Measurements from ENCODE around the gene LUZP2.
A peak's percentile ranks its signal among the peaks of the same experiment; 100 is the strongest.

The LUZP2 gene

DNA sequence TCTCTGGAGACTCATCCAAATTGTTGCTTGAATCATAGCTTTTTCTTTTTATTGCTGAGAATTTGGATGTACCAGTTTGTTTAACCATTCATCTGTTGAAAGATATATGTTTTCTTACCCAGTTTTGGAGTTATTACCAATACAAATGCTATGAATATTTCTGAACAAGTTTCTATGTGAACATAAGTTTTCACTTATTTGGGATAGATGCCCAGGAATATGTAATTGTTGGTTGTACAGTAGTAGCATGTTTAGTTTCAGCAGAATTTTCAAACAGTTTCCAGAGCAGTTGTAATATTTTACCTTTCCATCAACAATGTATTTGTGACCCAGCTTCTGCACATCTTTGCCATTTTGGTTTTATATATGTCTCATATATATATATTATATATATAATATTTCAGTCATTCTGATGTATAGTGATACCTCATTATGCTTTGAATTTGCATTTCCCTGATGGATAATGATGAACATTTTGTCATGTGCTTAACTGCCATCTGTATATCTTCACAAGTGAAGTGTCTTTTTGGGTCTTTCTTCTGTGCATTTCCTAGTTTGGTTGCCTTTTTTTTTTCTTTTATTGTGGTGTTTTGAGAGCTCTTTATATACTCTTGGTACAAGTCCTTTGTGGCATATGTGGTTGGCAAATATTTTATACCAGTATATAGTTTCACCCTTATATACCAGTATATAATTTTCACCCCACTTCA lies 118.8 kb downstream of the LUZP2 start:
- Histone ChIP-seq H3K36me3 (ENCODE audit: control insufficient read depth in 4 of 4, insufficient read depth in 4 of 4, low read length in 3 of 4) (no peaks in the 10 kb centered on the region), H3K4me1 (ENCODE audit: control extremely low read depth in 1 of 4, control insufficient read depth in 4 of 4, insufficient read depth in 4 of 4, low read length in 3 of 4) (no peaks in the 10 kb centered on the region), H3K27me3 (replicated peaks in 2 of 5; ENCODE audit: control insufficient read depth in 4 of 5, insufficient read depth in 5 of 5, low read length in 4 of 5) (no peaks in the 10 kb centered on the region), H3K9me3 (ENCODE audit: control extremely low read depth in 1 of 5, control insufficient read depth in 4 of 5, insufficient read depth in 2 of 5, low read depth in 1 of 5, low read length in 4 of 5) (no peaks in the 10 kb centered on the region), H3K4me3 (ENCODE audit: control insufficient read depth in 1 of 7, extremely low read depth in 1 of 7, insufficient read depth in 4 of 7, low read depth in 2 of 7, low read length in 6 of 7) (no peak overlapping the region), H3K27ac (ENCODE audit: insufficient read depth in 1 of 2, low read depth in 1 of 2, low read length in 2 of 2, poor library complexity in 1 of 2, severe bottlenecking in 2 of 2) (no peak overlapping the region)
- CTCF ChIA-PET = no interaction called here
- POLR2A ChIA-PET = no interaction called here
- no peak for DNase-seq

DNA sequence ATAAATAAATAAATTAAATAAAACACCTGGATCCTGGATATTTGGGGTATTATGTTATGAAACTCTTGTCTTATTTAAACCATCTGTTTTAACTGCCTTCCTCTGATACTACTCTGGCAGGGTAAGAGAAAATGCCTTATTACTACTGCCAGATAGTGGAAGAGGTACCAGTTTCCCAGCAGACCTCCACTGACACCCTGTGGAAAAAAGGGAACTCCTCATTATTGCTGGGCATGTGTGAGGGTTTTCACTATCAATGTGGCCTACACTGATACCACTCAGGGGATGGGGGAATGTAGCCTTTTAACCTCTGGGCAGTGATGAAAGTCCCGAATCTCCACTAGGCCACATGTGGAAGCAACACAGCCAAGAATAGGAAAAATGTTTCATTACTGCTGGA lies 121.0 kb downstream of the LUZP2 start:
- no peaks in the 10 kb centered on the region for H3K36me3 ChIP-seq (ENCODE audit: control insufficient read depth in 4 of 4, insufficient read depth in 4 of 4, low read length in 3 of 4)
- WGBS (ENCODE audit: insufficient coverage) = no CpG with 5 or more reads among the region's 1 CpG
- H3K9me3 ChIP-seq (ENCODE audit: control extremely low read depth in 1 of 5, control insufficient read depth in 4 of 5, insufficient read depth in 2 of 5, low read depth in 1 of 5, low read length in 4 of 5) = no peaks in the 10 kb centered on the region
- H3K4me3 ChIP-seq (ENCODE audit: control insufficient read depth in 1 of 7, extremely low read depth in 1 of 7, insufficient read depth in 4 of 7, low read depth in 2 of 7, low read length in 6 of 7) = no peak overlapping the region
- CTCF ChIA-PET = no interaction called here
- POLR2A ChIA-PET = no interaction called here
- no peak overlapping the region for H3K27ac ChIP-seq (ENCODE audit: insufficient read depth in 1 of 2, low read depth in 1 of 2, low read length in 2 of 2, poor library complexity in 1 of 2, severe bottlenecking in 2 of 2)
- H3K4me1 ChIP-seq (ENCODE audit: control extremely low read depth in 1 of 4, control insufficient read depth in 4 of 4, insufficient read depth in 4 of 4, low read length in 3 of 4) = no peaks in the 10 kb centered on the region
- H3K27me3 ChIP-seq (replicated peaks in 2 of 5; ENCODE audit: control insufficient read depth in 4 of 5, insufficient read depth in 5 of 5, low read length in 4 of 5) = no peaks in the 10 kb centered on the region
- DNase-seq = peak in 1 of 3 donors; percentile 0

DNA sequence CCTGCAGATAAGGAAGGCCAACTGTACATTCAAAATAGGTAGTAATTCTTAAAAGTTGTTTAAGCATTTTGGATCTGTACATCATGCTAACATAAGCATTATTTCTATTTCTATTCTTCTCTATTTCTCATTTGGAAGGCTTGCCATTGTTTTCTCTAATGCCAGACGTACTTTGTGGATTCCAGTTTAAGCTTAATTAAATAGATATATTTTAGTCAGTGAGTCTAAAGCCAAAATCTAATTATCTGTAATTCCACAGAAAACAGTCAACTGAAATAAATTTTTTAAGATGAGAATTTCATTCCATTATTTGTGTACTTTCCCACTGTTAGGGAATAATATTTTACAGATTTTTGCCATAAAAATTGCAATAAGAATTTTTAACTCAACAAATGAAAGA lies 123.0 kb downstream of the LUZP2 start:
- Histone ChIP-seq H3K4me1 (ENCODE audit: control extremely low read depth in 1 of 4, control insufficient read depth in 4 of 4, insufficient read depth in 4 of 4, low read length in 3 of 4) (no peaks in the 10 kb centered on the region), H3K27me3 (replicated peaks in 2 of 5; ENCODE audit: control insufficient read depth in 4 of 5, insufficient read depth in 5 of 5, low read length in 4 of 5) (no peaks in the 10 kb centered on the region), H3K27ac (ENCODE audit: insufficient read depth in 1 of 2, low read depth in 1 of 2, low read length in 2 of 2, poor library complexity in 1 of 2, severe bottlenecking in 2 of 2) (no peak overlapping the region), H3K4me3 (ENCODE audit: control insufficient read depth in 1 of 7, extremely low read depth in 1 of 7, insufficient read depth in 4 of 7, low read depth in 2 of 7, low read length in 6 of 7) (no peak overlapping the region), H3K36me3 (ENCODE audit: control insufficient read depth in 4 of 4, insufficient read depth in 4 of 4, low read length in 3 of 4) (no peaks in the 10 kb centered on the region), H3K9me3 (ENCODE audit: control extremely low read depth in 1 of 5, control insufficient read depth in 4 of 5, insufficient read depth in 2 of 5, low read depth in 1 of 5, low read length in 4 of 5) (no peaks in the 10 kb centered on the region)
- POLR2A ChIA-PET = no interaction called here
- no peak for DNase-seq
- no CpG with 5 or more reads among the region's 1 CpG for WGBS (ENCODE audit: insufficient coverage)
- CTCF ChIA-PET = no interaction called here

DNA sequence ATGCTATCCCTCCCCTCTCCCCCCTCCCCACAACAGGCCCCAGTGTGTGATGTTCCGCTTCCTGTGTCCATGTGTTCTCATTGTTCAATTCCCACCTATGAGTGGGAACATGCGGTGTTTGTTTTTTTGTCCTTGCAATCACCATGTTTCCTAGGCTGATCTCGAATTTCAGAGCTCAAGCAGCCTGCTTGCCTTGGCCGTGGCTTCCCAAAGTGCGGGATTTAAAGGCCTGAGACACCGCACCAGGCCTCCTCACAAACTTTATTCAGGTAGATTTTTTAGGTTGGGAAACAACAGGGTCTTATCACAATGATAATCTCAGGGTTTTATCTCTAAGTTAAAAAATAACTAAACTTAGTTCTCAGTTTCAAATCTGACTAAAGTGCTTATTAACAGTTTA lies 125.4 kb downstream of the LUZP2 start:
- no peak overlapping the region for H3K4me3 ChIP-seq (ENCODE audit: control insufficient read depth in 1 of 7, extremely low read depth in 1 of 7, insufficient read depth in 4 of 7, low read depth in 2 of 7, low read length in 6 of 7)
- no peaks in the 10 kb centered on the region for H3K4me1 ChIP-seq (ENCODE audit: control extremely low read depth in 1 of 4, control insufficient read depth in 4 of 4, insufficient read depth in 4 of 4, low read length in 3 of 4)
- H3K36me3 ChIP-seq (ENCODE audit: control insufficient read depth in 4 of 4, insufficient read depth in 4 of 4, low read length in 3 of 4) = no peaks in the 10 kb centered on the region
- DNase-seq = no peak
- H3K27me3 ChIP-seq (replicated peaks in 2 of 5; ENCODE audit: control insufficient read depth in 4 of 5, insufficient read depth in 5 of 5, low read length in 4 of 5) = no peaks in the 10 kb centered on the region
- H3K9me3 ChIP-seq (ENCODE audit: control extremely low read depth in 1 of 5, control insufficient read depth in 4 of 5, insufficient read depth in 2 of 5, low read depth in 1 of 5, low read length in 4 of 5) = no peaks in the 10 kb centered on the region
- CTCF ChIA-PET = no interaction called here
- POLR2A ChIA-PET = no interaction called here
- 80% methylated on average over 3 of the region's 6 CpGs for WGBS (ENCODE audit: insufficient coverage)
- H3K27ac ChIP-seq (ENCODE audit: insufficient read depth in 1 of 2, low read depth in 1 of 2, low read length in 2 of 2, poor library complexity in 1 of 2, severe bottlenecking in 2 of 2) = no peak overlapping the region

DNA sequence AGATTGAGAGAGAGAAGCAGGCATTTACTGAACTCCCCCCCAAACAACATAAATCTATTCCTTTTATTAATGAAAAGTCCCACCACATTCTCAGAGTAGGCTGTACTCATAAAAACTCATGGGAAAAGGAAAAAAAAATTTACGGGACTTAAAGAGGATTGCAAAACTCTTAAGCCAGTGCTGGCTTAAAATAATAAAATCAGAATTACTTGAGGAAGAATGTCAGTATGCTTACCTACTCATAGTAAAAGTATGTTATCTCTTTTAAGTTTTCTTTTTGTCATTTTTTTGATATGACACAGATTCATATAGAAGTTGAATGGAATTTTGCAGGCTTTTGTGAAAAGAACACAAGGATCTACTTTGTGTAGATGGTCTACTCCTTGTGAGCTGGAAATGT lies 126.3 kb downstream of the LUZP2 start:
- Histone ChIP-seq H3K27me3 (replicated peaks in 2 of 5; ENCODE audit: control insufficient read depth in 4 of 5, insufficient read depth in 5 of 5, low read length in 4 of 5) (no peaks in the 10 kb centered on the region), H3K4me1 (ENCODE audit: control extremely low read depth in 1 of 4, control insufficient read depth in 4 of 4, insufficient read depth in 4 of 4, low read length in 3 of 4) (no peaks in the 10 kb centered on the region), H3K4me3 (ENCODE audit: control insufficient read depth in 1 of 7, extremely low read depth in 1 of 7, insufficient read depth in 4 of 7, low read depth in 2 of 7, low read length in 6 of 7) (no peak overlapping the region), H3K27ac (ENCODE audit: insufficient read depth in 1 of 2, low read depth in 1 of 2, low read length in 2 of 2, poor library complexity in 1 of 2, severe bottlenecking in 2 of 2) (no peak overlapping the region), H3K36me3 (ENCODE audit: control insufficient read depth in 4 of 4, insufficient read depth in 4 of 4, low read length in 3 of 4) (no peaks in the 10 kb centered on the region), H3K9me3 (ENCODE audit: control extremely low read depth in 1 of 5, control insufficient read depth in 4 of 5, insufficient read depth in 2 of 5, low read depth in 1 of 5, low read length in 4 of 5) (no peaks in the 10 kb centered on the region)
- no peak for DNase-seq
- ChIA-PET CTCF (no interaction called here), POLR2A (no interaction called here)
- no CpG with 5 or more reads among the region's 1 CpG for WGBS (ENCODE audit: insufficient coverage)

DNA sequence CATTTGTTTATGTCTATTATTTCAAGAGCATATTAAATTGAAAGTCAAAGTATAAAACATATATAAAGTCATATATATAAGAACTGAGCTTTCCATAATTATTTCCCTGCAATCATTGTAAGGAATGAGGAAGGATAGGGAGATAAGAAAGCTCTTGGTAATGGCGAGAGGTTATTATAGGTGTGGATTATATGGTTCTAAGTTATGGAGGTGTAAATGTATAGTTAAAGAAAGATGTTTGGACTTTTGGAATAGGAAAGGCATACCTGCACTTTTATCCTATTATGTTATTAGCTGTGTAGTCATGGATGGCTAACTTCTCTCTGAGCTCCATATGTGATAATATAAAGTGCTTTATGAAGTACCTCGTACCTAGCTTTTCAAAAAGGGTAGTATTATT lies 127.6 kb downstream of the LUZP2 start:
- H3K27ac ChIP-seq (ENCODE audit: insufficient read depth in 1 of 2, low read depth in 1 of 2, low read length in 2 of 2, poor library complexity in 1 of 2, severe bottlenecking in 2 of 2) = no peak overlapping the region
- DNase-seq = no peak
- no peaks in the 10 kb centered on the region for H3K27me3 ChIP-seq (replicated peaks in 2 of 5; ENCODE audit: control insufficient read depth in 4 of 5, insufficient read depth in 5 of 5, low read length in 4 of 5)
- no peaks in the 10 kb centered on the region for H3K36me3 ChIP-seq (ENCODE audit: control insufficient read depth in 4 of 4, insufficient read depth in 4 of 4, low read length in 3 of 4)
- ChIA-PET CTCF (no interaction called here), POLR2A (no interaction called here)
- no peaks in the 10 kb centered on the region for H3K4me1 ChIP-seq (ENCODE audit: control extremely low read depth in 1 of 4, control insufficient read depth in 4 of 4, insufficient read depth in 4 of 4, low read length in 3 of 4)
- H3K9me3 ChIP-seq (ENCODE audit: control extremely low read depth in 1 of 5, control insufficient read depth in 4 of 5, insufficient read depth in 2 of 5, low read depth in 1 of 5, low read length in 4 of 5) = no peaks in the 10 kb centered on the region
- H3K4me3 ChIP-seq (ENCODE audit: control insufficient read depth in 1 of 7, extremely low read depth in 1 of 7, insufficient read depth in 4 of 7, low read depth in 2 of 7, low read length in 6 of 7) = no peak overlapping the region
- 100% methylated on average over 1 of the region's 2 CpGs for WGBS (ENCODE audit: insufficient coverage)

DNA sequence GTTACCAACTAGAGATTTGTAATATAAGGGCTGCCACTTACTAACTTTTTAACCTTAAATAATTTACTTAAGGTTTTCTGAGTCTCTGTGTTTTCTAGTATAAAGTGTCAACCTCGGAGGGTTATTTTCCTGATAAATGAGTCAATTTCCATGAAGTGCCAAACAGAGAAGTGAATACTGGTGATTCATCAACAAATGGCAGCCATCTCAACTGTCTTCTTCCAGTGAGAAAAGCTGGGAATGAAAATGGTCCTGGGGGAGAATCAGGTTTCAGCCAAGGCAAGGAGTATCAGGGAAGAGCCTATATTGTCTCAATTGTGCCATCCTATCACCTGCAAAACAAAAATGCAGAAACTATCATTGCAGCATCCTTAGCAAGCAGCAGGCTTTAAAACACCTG lies 129.1 kb downstream of the LUZP2 start:
- H3K9me3 ChIP-seq (ENCODE audit: control extremely low read depth in 1 of 5, control insufficient read depth in 4 of 5, insufficient read depth in 2 of 5, low read depth in 1 of 5, low read length in 4 of 5) = no peaks in the 10 kb centered on the region
- no peaks in the 10 kb centered on the region for H3K36me3 ChIP-seq (ENCODE audit: control insufficient read depth in 4 of 4, insufficient read depth in 4 of 4, low read length in 3 of 4)
- CTCF ChIA-PET = no interaction called here
- WGBS (ENCODE audit: insufficient coverage) = no CpG with 5 or more reads among the region's 1 CpG
- H3K27me3 ChIP-seq (replicated peaks in 2 of 5; ENCODE audit: control insufficient read depth in 4 of 5, insufficient read depth in 5 of 5, low read length in 4 of 5) = no peaks in the 10 kb centered on the region
- POLR2A ChIA-PET = no interaction called here
- H3K4me3 ChIP-seq (ENCODE audit: control insufficient read depth in 1 of 7, extremely low read depth in 1 of 7, insufficient read depth in 4 of 7, low read depth in 2 of 7, low read length in 6 of 7) = no peak overlapping the region
- DNase-seq = no peak
- H3K4me1 ChIP-seq (ENCODE audit: control extremely low read depth in 1 of 4, control insufficient read depth in 4 of 4, insufficient read depth in 4 of 4, low read length in 3 of 4) = no peaks in the 10 kb centered on the region
- no peak overlapping the region for H3K27ac ChIP-seq (ENCODE audit: insufficient read depth in 1 of 2, low read depth in 1 of 2, low read length in 2 of 2, poor library complexity in 1 of 2, severe bottlenecking in 2 of 2)

Data from common myeloid progenitor, CD34-positive (primary cell).